ENCODE results near the gene RNF141.

Gene RNF141

GRCh38 chr11:10478574-10479550, 62.1 kb downstream of the RNF141 start:
- no peak for DNase-seq

DNA sequence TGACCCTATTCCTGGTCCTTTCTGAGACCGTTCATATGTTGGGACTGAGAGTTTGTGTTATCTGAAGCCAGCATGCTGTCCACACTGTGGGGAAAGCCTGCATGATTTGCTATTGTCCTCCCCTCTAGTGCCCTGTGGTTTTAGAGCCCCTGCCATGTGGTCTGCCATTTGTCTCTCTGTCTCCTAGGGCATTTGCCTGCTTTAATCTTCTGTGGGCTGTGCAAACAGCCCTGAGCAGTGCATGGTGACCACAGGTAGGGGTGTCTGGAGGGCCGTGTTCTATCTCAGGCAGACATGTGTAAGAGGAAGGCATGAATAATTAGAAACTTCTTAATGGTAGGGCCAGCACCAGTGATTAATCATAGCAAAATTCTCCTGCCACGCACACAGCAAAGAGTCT, 62.9 kb downstream of the RNF141 start:
- DNase-seq = no peak

- no peak for DNase-seq
Measured at GRCh38 chr11:10477690-10478046, 63.3 kb downstream of the RNF141 start.

DNA sequence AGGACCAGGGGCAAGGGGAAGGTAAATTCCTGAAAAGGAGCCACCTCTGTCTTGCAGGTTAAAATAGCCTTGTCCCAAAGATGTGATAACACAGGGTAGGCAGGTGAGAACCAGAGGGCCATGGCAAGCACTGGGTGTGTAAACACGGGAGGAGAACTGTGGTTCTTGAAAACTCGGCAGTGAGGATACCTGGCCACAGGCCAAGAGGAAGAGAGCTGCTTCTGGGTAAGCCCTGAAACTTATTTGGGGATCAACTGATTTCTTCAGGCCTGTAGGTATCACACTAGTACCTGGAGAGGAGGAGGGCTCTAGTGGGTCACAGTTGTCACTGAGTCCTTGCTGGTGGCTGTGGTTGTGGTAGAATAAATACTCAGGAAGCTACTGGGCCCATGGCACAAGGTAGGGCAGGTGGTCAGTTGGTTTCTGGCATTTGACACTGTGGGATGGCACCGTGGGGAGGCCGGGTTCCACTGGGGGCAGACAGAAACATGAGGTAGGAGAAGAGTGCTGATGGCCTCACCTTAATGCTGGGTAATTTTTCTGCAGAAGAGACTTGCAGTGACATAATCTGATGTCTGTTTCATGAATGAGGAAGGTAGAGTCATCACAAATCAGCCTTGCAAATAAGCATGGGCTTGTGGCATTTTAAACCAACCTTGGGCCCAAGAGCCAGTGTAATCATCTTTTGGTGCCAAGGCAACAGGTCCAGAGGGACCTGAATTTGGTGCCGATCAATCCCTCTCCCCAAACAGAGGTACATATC, 63.9 kb downstream of the RNF141 start:
- no peak for DNase-seq

DNA sequence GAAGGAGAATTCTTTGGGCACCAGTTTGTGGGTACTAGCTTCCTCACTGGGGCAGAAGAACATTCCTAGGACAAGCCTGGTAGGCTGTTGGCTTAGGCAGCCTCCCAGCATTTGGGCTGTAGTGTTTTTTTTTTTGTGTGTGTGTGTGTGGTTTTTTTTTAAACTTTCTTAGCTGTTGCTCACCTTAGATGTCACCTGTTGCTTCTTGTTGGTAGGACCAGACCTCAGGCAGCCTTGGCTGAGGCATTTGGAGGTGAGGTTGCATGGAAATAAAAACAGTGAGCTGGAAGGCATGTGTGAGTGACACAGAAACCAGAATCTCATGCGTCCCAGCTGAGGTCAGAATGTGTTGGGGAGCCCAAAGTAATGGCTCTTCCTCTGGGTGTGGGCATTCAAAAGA, 64.6 kb downstream of the RNF141 start:
- DNase-seq = no peak

DNA sequence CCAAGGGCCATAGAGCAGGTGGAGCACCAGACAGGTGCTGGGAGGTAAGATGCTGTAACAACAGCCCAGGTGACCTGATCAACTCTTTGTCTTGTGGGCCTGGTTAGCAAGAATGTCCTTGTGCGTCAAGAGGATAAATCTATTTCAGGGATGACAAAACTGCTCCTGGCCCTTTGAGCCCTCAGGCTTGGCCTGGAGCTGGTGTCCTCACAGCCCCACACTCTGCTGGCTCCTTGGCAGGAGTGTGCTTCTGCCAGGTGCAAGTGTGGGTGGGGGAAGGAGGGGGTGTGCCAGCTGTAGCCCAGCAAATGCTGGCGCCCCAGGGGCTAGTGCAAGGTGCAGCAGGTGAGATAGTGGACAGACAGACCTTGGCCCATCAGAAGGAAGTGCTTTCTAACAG, 66.4 kb downstream of the RNF141 start:
- no peak for DNase-seq

DNA sequence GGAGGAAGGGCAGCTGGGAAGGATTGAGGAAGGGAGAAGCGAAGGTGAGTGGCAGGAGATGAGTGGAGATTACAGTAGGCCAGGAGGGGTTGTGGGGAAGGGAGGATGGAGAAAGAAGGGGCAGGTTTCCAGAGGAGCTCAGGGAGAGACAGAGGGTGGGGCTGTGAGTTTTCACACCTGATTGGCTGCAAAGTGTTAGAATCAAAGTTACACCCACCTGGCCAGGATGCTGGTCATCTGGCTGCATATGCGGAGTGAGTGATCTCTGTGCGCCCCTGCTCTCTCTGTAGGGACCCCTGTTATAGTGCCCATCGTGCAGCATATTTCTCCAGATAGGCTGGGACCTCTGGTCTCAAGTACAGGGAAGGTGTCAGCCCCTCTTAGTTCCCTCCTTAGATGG, 67.6 kb downstream of the RNF141 start:
- no peak for DNase-seq

GRCh38 chr11:10462746-10463300, 78.2 kb downstream of the RNF141 start:
- DNase-seq = no peak
